IMR-90 (cell line): ENCODE results near the gene SPATA31E1. TPM values are rescaled to one million over a fixed set of nuclear protein-coding genes. Genes with fewer than 3 reads are reported as not detected.

Source experiments
- ATAC-seq: fragments of 200-7000 bp; cut with Tn5 transposase; 2 replicates; pipeline ENCODE4 v1.9.1; 2020; ENCODE audit warnings: low read depth, mild to moderate bottlenecking, moderate library complexity
- BruUV-seq: library from RNA; stranded (reverse); fragments of 400-500 nt; replicated peaks from 2 replicates; lab custom pipeline; 2021; lab: Mats Ljungman, UMichigan
- CTCF ChIA-PET: fragments of 300-600 bp; formaldehyde crosslinking; extraction: SDS; loops from one replicate; lab custom pipeline; 2021; ENCODE audit warnings: antibody characterized with exemption; lab: Yijun Ruan, JAX
- POLR2A ChIA-PET: fragments of 300-600 bp; sonication (Branson Sonifier 250); formaldehyde crosslinking; loops from one replicate; lab custom pipeline; 2022; ENCODE audit warnings: antibody characterized with exemption; ENCODE audit not compliant: unreplicated experiment; lab: Charles Lee
- DNase-seq: peaks from one replicate; pipeline ENCODE4 v3.0.0; 2013
- H2AFZ ChIP-seq: replicated peaks from 2 replicates; pipeline ENCODE3; 2013; ENCODE audit warnings: low read length, mild to moderate bottlenecking; ENCODE audit not compliant: poor library complexity
- H2AK5ac ChIP-seq: 2 replicates; pipeline ENCODE4 v1.6.1; 2013; ENCODE audit warnings: low read depth, low read length, inconsistent platforms
- H2AK9ac ChIP-seq: replicated peaks from 2 replicates; pipeline ENCODE3; 2013; ENCODE audit warnings: mild to moderate bottlenecking, low read depth, low read length, moderate library complexity; ENCODE audit not compliant: poor library complexity
- H2BK120ac ChIP-seq: 2 replicates; pipeline ENCODE4 v1.6.1; 2013; ENCODE audit warnings: low read depth, low read length, inconsistent platforms
- H2BK15ac ChIP-seq: 3 replicates; pipeline ENCODE4 v1.6.1; 2013; ENCODE audit warnings: low read depth, low read length, inconsistent platforms
- H2BK20ac ChIP-seq: 2 replicates; pipeline ENCODE4 v1.6.1; 2013; ENCODE audit warnings: low read depth, mild to moderate bottlenecking, inconsistent platforms, low read length, moderate library complexity
- H2BK5ac ChIP-seq: 2 replicates; pipeline ENCODE4 v1.6.1; 2013; ENCODE audit warnings: mild to moderate bottlenecking, low read depth, low read length, inconsistent platforms; ENCODE audit not compliant: poor library complexity, severe bottlenecking
- H3K14ac ChIP-seq: replicated peaks from 2 replicates; pipeline ENCODE4 v1.6.1; 2013; ENCODE audit warnings: low read depth, low read length, inconsistent platforms
- H3K18ac ChIP-seq: 2 replicates; pipeline ENCODE4 v1.6.1; 2013; ENCODE audit warnings: low read depth, low read length, control low read depth
- H3K23ac ChIP-seq: 2 replicates; pipeline ENCODE4 v1.6.1; 2013; ENCODE audit warnings: low read depth, low read length, inconsistent platforms
- H3K27ac ChIP-seq: 2 replicates; pipeline ENCODE4 v1.5.1; 2013; ENCODE audit warnings: mild to moderate bottlenecking, control low read depth, low read length; ENCODE audit not compliant: insufficient read depth
- H3K27me3 ChIP-seq: 2 replicates; pipeline ENCODE4 v1.6.1; 2013; ENCODE audit warnings: low read length; ENCODE audit not compliant: control insufficient read depth, insufficient read depth
- H3K36me3 ChIP-seq: 2 replicates; pipeline ENCODE4 v1.6.1; 2013; ENCODE audit warnings: low read length, mixed read lengths; ENCODE audit not compliant: control insufficient read depth, insufficient read depth
- H3K4ac ChIP-seq: 2 replicates; pipeline ENCODE4 v1.6.1; 2013; ENCODE audit warnings: low read depth, low read length, inconsistent platforms
- H3K4me1 ChIP-seq: 2 replicates; pipeline ENCODE4 v1.6.1; 2013; ENCODE audit warnings: low read length, mixed read lengths; ENCODE audit not compliant: control insufficient read depth, insufficient read depth
- H3K4me2 ChIP-seq: 2 replicates; pipeline ENCODE4 v1.6.1; 2013; ENCODE audit warnings: low read depth, mild to moderate bottlenecking, control low read depth, low read length, moderate library complexity
- H3K4me3 ChIP-seq: 2 replicates; pipeline ENCODE4 v1.5.1; 2013; ENCODE audit warnings: low read depth, mild to moderate bottlenecking, control low read depth, low read length, moderate library complexity; ENCODE audit not compliant: insufficient read depth
- H3K56ac ChIP-seq: 2 replicates; pipeline ENCODE4 v1.6.1; 2013; ENCODE audit warnings: low read length, inconsistent platforms; ENCODE audit not compliant: insufficient read depth; ENCODE audit errors: extremely low read depth
- H3K79me1 ChIP-seq, 2 experiments: 2 replicates each; pipeline ENCODE4 v1.6.1; 2013; ENCODE audit warnings: low read length in 2 of 2, inconsistent platforms in 1 of 2, low read depth in 1 of 2
- H3K9ac ChIP-seq: 2 replicates; pipeline ENCODE4 v1.6.1; 2013; ENCODE audit warnings: low read depth, low read length, control low read depth
- H3K9me1 ChIP-seq: 2 replicates; pipeline ENCODE4 v1.6.1; 2013; ENCODE audit warnings: low read length, inconsistent platforms; ENCODE audit not compliant: insufficient read depth
- H3K9me3 ChIP-seq: 2 replicates; pipeline ENCODE4 v1.6.1; 2013; ENCODE audit warnings: low read length; ENCODE audit not compliant: control insufficient read depth, insufficient read depth
- H4K20me1 ChIP-seq: 2 replicates; pipeline ENCODE4 v1.6.1; 2013; ENCODE audit warnings: low read length, inconsistent platforms; ENCODE audit not compliant: insufficient read depth
- H4K5ac ChIP-seq: 2 replicates; pipeline ENCODE4 v1.6.1; 2013; ENCODE audit warnings: mild to moderate bottlenecking, low read depth, low read length, control low read depth
- H4K8ac ChIP-seq, 2 experiments: 2 replicates each; pipeline ENCODE4 v1.6.1; 2013; ENCODE audit warnings: low read depth in 2 of 2, low read length in 2 of 2, control low read depth in 1 of 2, inconsistent platforms in 1 of 2
- H4K91ac ChIP-seq: 2 replicates; pipeline ENCODE4 v1.6.1; 2013; ENCODE audit warnings: low read depth, low read length, inconsistent platforms; ENCODE audit not compliant: insufficient read depth
- BHLHE40 ChIP-seq: fragments of 150-350 bp; IDR thresholded peaks from 2 replicates; pipeline ENCODE4 v1.6.1; 2016; ENCODE audit warnings: mild to moderate bottlenecking, low read depth, low read length
- RAD21 ChIP-seq: IDR thresholded peaks from 2 replicates; pipeline ENCODE4 v1.6.1; 2012; ENCODE audit warnings: low read length, improper control_type of control experiment
- RCOR1 ChIP-seq: IDR thresholded peaks from 2 replicates; pipeline ENCODE4 v1.6.1; 2012; ENCODE audit warnings: mild to moderate bottlenecking, low read length, improper control_type of control experiment; ENCODE audit not compliant: insufficient replicate concordance
- RFX5 ChIP-seq: IDR thresholded peaks from 2 replicates; pipeline ENCODE4 v1.8.0; 2012; ENCODE audit warnings: low read depth, mild to moderate bottlenecking, low read length, moderate library complexity
- WGBS, 2 experiments: methylation state at CpG; one replicate each; pipeline versions ENCODE4 v1.1.5 to v1.1.7; 2013; ENCODE audit warnings: missing lambda C conversion rate in 2 of 2; ENCODE audit not compliant: insufficient read length in 1 of 2; ENCODE audit errors: extremely low coverage in 2 of 2; 5-methylcytosine and 5-hydroxymethylcytosine counted together
- dilution Hi-C: fragments of 300-500 bp; cut with HindIII; formaldehyde crosslinking; loops from one replicate; pipeline ENCODE4 v1.14.3; 2018; ENCODE audit warnings: low sequenced_read_pairs; ENCODE audit not compliant: unreplicated experiment
- in situ Hi-C: fragments of 300-500 bp; cut with MboI; formaldehyde crosslinking; loops from 3 replicates; pipeline ENCODE4 v1.14.3; 2019; ENCODE audit warnings: low sequenced_read_pairs, inconsistent platforms, mixed read lengths
- intact Hi-C: fragments of 100-400 bp; cut with micrococcal nuclease; formaldehyde crosslinking; loops from 2 replicates; pipeline ENCODE4 v1.10.0; 2022
- polyA plus RNA-seq, 3 experiments: library from polyadenylated mRNA; depleted of rRNA; stranded (reverse); fragments of >200 nt; gene quantifications; 2 replicates each; pipeline ENCODE4 v1.2.3, GENCODE V29; 2012; ENCODE audit warnings: low replicate concordance in 1 of 3
- total RNA-seq: library from RNA; depleted of rRNA; stranded (reverse); fragments of >200 nt; gene quantifications from 2 replicates; pipeline ENCODE4 v1.2.3, GENCODE V29; 2012

Gene SPATA31E1
- total and polyA plus RNA-seq, 2 of the 4 experiments (the other 2 are of a cell fraction) = 0.03 TPM; not detected in 1

GRCh38 chr9:87875831-87876545 lies 6.7 kb upstream of the SPATA31E1 start:
- ATAC-seq = no peak
- Histone ChIP-seq H3K9me1 (peaks cover 8% of the 10 kb centered on the region), H2BK20ac (peak overlapping the region; percentile 25; the same call in 1 of the 2 replicates), H3K9ac (no peak overlapping the region), H3K79me1 (no peaks in the 10 kb centered on the region), H3K23ac (no peak overlapping the region), H3K4ac (no peak overlapping the region), H4K5ac (no peak overlapping the region), H2AFZ (peak overlapping the region; percentile 66), H2AK5ac (no peak overlapping the region), H2BK5ac (no peak overlapping the region), H3K56ac (no peak overlapping the region), H2BK15ac (peak overlapping the region; percentile 29; the same call in 1 of the 3 replicates), H3K4me2 (no peak overlapping the region), H3K36me3 (no peaks in the 10 kb centered on the region), H4K91ac (no peak overlapping the region), H3K14ac (no peak overlapping the region), H3K27ac (no peak overlapping the region), H2BK120ac (peak overlapping the region; percentile 7; the same call in 1 of the 2 replicates), H3K18ac (no peak overlapping the region), H4K20me1 (no peaks in the 10 kb centered on the region), H3K4me1 (peaks cover 26% of the 10 kb centered on the region), H3K9me3 (peaks cover 10% of the 10 kb centered on the region), H3K4me3 (no peak overlapping the region), H3K27me3 (no peaks in the 10 kb centered on the region), H4K8ac (no peak overlapping the region), H2AK9ac (peak overlapping the region; percentile 44)
- intact Hi-C loops (no loop called here), in situ Hi-C loops (no loop called here), dilution Hi-C loops (no loop called here)
- CTCF ChIA-PET = no interaction called here
- 60% methylated on average over 1 of the region's 5 CpGs; no CpG with 5 or more reads in 1 of the 2 experiments for WGBS, 2 experiments
- POLR2A ChIA-PET = no interaction called here
- BruUV-seq = no TSS peak
- TF ChIP-seq RFX5 (no peak), RCOR1 (no peak), BHLHE40 (no peak), RAD21 (no peak)
- DNase-seq = no peak
